GM18861 (cell line): ENCODE measurements around the gene KLF13.
"Not testable (repeated sequence)": the region's sequence is repeated elsewhere in the genome, so short reads cannot be mapped to it uniquely, and the experiment has no call there.

Source experiments
- ATAC-seq: cut with Tn5 transposase; IDR thresholded peaks from one replicate; pipeline ENCODE4 v1.9.1; 2021; ENCODE audit not compliant: unreplicated experiment

The KLF13 gene

GRCh38 chr15:31344266-31344665, 17.6 kb downstream of the KLF13 start:
- ATAC-seq: no peak

GRCh38 chr15:31344823-31345605, 18.4 kb downstream of the KLF13 start:
- ATAC-seq: no peak

- no peak for ATAC-seq
Measured at GRCh38 chr15:31345606-31346366, 19.2 kb downstream of the KLF13 start.

- peak; percentile 41 for ATAC-seq
Measured at GRCh38 chr15:31346367-31347066, 19.9 kb downstream of the KLF13 start.

GRCh38 chr15:31347067-31347975, 20.7 kb downstream of the KLF13 start:
- no peak for ATAC-seq

- ATAC-seq: no peak
Measured at GRCh38 chr15:31347981-31348803, 21.6 kb downstream of the KLF13 start.

- ATAC-seq: no peak
Measured at GRCh38 chr15:31349233-31350141, 22.9 kb downstream of the KLF13 start.

- no peak for ATAC-seq
Measured at GRCh38 chr15:31350771-31351170, 24.1 kb downstream of the KLF13 start.

GRCh38 chr15:31352339-31352751, 25.7 kb downstream of the KLF13 start:
- no peak for ATAC-seq

GRCh38 chr15:31352911-31353811, 26.5 kb downstream of the KLF13 start:
- ATAC-seq: peak; percentile 65

GRCh38 chr15:31353931-31354330, 27.3 kb downstream of the KLF13 start:
- ATAC-seq: no peak

GRCh38 chr15:31356097-31356496, 29.5 kb downstream of the KLF13 start:
- not testable (repeated sequence) for ATAC-seq

- no peak for ATAC-seq
Measured at GRCh38 chr15:31357148-31357547, 30.5 kb downstream of the KLF13 start.

GRCh38 chr15:31358163-31358562, 31.5 kb downstream of the KLF13 start:
- ATAC-seq: no peak

- no peak for ATAC-seq
Measured at GRCh38 chr15:31358957-31359701, 32.5 kb downstream of the KLF13 start.

GRCh38 chr15:31359702-31360111, 33.1 kb downstream of the KLF13 start:
- ATAC-seq: no peak

- no peak for ATAC-seq
Measured at GRCh38 chr15:31360158-31360561, 33.5 kb downstream of the KLF13 start.
